GM18520 (cell line): ENCODE results near the gene FAM131B.

Source experiments
- ATAC-seq: cut with Tn5 transposase; IDR thresholded peaks from one replicate; pipeline ENCODE4 v1.9.1; 2021; ENCODE audit not compliant: unreplicated experiment

The FAM131B gene

DNA sequence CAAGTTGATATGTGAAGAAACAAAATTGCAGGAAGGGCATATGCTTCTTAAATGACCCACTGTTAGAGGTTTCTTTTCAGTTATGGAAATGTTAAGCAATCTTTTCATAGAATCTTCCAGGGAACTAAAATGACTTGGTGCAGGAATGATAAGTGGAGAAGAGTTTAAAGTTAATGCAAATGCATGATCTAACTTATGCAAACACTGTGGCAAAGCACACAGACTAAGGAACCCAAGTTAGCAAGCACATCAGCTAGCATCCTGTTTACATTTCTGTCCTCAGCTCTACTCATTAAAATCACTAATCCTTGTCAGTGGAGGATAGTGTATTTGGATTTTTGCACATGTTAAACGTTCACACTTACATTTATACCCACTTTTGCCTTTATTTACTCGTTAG lies 37.3 kb downstream of the FAM131B start:
- peak; percentile 84 for ATAC-seq

DNA sequence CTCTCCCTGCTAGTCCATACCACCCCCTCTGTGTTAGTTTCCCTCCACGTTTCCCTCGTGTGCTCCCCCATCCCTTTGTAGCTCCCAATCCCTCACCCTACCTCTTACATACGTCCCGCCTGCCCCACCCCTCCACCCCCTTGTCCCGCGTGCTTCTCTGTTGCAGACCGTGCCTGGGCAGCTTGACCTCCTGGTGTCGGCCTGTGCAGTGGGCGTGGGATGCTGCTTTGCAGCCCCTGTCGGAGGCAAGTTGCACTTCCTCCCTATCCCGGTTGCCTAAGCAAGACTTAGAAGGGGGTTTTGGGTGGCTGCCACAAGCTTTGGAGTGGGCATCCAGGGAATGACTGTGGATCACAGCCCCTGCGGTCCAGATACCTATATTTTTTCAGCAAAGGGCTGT lies 38.9 kb downstream of the FAM131B start:
- ATAC-seq, result no peak

DNA sequence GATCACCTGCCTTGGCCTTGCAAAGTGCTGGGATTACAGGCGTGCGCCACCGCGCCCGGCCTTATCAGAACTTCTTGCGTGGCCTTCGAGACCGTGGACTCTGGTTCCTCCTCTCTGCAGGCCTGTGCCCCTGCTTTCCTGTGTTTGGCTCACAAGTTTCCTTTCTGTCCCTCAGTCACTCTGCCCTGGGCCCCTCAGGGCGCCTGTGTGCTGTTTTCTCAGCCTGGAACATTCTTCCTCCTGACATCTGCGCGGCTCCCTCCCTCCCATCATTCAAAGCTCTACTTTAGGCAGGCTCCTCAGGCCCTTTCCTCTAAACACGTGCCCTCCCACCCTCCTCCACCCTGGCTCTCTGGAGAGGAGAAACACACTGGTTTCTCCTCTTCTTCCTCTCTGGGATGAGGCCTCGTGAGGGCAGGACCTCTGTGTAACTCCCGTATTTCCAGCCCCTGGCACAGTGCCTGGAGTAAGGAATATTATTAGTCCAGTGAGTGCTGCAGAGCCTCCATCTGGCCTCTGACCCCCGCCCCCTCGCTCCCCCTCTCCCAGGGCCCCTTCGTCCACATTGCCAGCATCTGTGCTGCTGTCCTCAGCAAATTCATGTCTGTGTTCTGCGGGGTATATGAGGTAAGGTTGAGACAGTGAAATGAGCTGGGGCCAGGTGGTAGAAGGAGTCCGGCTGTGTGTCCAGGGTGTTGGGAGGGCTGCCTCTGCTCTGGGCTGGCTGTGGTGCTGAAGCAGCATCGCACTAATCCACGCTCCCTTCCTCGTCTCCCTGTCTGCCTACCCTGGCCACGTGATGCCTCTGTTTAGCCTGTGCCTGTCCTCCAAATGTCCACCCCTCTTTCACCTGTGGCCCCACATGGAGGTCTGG lies 39.5 kb downstream of the FAM131B start:
- no peak for ATAC-seq

DNA sequence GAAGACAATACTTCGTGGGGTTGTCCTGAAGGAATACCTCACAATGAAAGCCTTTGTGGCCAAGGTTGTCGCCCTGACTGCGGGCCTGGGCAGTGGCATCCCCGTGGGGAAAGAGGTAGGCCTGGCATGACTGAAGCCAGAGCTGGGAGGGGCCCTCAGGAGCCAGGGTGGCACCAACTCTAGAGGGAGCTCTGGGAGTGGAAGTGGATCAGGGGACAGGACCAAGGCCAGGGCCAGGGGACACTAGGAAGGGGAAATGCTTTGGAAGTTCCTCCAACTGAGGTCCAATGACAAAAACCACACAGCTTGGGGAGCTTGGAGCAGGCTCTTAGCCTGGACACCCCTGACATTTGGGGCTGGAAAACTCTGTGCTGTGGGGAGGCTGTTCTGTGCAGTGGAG lies 40.8 kb downstream of the FAM131B start:
- no peak for ATAC-seq

DNA sequence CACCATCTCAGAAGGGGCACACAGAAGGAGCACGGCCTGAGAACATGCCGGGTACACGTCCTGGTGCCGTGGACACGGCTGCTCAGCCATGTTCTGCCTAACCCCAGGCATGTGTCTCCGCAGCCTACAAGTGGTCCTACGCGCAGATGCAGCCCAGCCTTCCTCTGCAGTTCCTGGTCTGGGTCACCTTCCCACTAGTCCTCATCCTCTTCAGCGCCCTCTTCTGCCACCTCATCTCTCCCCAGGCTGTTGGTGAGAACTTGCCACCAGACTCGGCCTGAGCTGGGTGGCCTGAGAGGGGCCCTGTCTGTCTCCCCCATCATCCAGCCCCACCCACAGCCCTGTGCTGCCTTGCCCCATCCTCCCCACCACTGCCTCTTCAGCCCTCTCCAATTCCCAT lies 41.3 kb downstream of the FAM131B start:
- no peak for ATAC-seq

DNA sequence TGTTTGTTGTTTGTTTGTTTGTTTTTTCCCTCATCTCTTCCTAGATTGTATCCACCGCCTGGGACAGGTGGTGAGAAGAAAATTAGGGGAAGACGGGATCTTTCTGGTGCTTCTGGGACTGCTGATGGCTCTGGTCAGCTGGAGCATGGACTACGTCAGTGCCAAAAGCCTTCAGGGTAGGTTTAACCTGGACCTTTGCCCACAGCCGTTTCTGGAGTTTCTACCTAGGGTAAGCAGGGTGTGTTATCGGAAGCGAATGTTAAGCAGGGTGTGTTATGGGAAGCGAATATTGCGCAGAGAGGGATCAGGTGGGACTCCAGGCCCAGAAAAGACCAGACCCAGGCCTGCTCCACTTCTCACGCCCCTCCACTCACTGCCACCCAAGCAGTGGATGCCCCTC lies 41.9 kb downstream of the FAM131B start:
- no peak for ATAC-seq

DNA sequence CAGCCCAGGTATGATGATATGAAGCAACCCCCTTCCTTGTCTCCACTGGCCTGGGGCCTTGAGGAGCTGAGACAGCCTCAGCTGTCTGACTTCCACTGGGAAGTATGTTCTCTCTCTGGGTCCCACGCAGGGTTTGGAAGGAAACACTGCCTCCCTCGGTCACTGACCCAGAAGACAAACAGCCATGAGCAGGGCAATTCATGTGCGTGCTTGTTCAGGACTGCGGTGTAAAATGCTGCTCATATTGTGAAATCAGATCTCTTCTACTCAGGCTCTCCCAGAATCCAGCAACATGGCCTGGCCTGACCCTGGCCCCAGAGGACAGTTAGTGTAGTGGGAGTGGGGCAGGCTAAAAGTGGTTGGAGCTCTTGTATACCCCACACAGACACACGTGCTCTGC lies 43.9 kb downstream of the FAM131B start:
- ATAC-seq, result no peak

DNA sequence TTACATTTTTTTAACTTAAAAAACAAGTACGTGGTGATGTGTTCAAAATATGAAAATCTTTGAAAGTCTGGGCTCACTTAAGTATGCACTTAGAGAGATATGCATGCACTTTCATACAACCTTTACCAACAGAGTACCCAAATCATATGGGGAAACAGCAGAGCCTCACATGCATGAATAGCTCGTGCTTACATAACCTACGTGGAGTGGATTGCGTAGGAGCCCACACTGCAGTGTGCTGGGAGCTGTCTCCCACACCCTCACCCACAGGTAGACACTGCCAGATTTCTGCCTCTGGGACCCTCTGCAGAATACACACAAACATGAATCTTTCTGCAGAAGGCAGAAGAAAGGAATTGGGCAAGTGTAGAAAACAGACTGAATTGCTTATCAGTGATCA lies 46.0 kb downstream of the FAM131B start:
- ATAC-seq, result no peak

DNA sequence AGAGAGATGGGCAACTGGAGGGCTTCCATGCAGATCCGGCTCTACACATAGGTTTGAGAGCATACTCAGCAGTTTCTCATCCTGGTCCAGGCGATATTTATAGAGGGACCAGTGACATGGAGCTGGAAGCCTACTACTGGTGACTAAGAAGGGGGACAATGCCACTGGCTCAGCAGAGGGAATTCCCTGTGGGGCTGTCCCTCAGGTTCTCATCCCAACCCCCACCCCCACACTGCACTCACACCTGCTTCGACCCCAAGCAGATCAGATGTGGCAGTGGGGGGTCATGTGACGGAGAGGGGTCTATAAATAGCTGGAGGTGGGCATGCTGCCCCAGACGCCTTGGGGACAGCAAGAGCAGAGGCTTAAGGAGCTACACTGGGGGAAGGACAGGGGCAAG lies 46.7 kb downstream of the FAM131B start, which contains the start of gene CLCN1:
TSS of gene CLCN1 (plus strand) at position 336 of the 400 bp plus-strand sequence. CDS start 102 bp downstream, outside the sequence.
- ATAC-seq, result no peak

DNA sequence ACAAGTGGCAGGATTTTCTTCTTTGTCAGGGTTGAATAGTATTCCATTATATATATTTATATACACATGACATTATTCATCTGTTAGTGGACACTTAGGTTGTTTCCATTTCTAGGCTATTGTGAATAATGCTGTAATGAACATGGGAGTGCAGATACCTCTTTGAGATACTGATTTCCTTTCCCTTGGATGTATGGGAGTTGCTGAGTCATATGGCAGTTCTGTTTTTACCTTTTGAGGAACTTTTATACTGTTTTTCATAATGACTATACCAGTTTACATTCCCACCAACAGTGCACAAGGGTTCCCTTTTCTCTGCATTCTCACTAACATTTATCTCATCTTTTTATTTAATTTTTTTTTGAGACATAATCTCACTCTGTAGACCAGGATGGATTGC lies 48.4 kb downstream of the FAM131B start:
- ATAC-seq, result no peak

DNA sequence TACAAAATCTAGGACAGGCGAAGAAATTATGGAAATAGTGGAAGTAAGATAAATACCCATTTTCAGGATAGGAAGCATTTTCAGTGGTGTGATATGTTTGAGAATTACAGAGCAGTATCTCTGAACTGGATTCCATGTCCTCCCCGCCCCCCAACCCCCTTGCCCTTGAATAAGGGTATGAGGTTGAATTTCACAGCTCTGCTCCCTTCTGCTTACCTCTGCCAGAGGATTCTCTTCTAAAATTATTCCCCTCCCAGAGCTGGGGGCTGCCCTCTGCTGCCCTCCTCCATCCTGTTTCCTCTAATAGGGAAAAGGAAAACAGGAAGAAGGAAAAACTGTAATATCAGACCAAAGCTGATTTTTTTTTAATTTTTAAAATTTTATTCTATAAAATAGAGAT lies 53.9 kb downstream of the FAM131B start:
- no peak for ATAC-seq

DNA sequence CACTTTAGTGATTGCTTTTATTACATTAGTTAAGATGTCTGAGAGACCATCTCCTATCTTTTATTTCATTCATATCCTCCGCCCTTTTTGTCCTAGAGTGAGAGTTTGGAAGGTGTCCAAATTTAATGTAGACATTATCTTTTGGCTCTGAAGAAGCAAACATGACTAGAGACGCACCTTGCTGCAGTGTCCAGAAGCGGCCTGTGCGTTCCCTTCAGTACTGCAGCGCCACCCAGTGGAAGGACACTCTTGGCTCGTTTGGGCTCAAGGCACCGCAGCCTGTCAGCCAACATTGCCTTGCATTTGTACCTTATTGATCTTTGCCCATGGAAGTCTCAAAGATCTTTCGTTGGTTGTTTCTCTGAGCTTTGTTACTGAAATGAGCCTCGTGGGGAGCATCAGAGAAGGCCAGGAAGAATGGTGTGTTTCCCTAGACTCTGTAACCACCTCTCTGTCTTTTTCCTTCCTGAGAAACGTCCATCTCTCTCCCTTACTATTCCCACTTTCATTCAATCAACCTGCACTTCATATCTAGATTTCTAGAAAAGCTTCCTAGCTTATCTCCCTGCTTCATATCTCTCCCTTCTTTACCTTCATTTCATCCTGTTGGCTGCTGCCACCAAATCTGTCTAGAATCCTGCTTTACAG lies 57.0 kb downstream of the FAM131B start:
- ATAC-seq, result no peak

DNA sequence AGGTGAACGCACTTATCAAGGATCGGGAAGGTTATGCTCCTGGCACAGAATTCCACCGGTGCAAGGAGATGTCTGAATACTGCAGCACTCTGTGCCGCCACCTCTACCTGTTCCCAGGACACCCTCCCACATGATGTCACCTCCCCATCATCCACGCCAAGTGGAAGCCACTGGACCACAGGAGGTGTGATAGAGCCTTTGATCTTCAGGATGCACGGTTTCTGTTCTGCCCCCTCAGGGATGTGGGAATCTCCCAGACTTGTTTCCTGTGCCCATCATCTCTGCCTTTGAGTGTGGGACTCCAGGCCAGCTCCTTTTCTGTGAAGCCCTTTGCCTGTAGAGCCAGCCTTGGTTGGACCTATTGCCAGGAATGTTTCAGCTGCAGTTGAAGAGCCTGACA lies 57.6 kb downstream of the FAM131B start:
- ATAC-seq, result no peak

DNA sequence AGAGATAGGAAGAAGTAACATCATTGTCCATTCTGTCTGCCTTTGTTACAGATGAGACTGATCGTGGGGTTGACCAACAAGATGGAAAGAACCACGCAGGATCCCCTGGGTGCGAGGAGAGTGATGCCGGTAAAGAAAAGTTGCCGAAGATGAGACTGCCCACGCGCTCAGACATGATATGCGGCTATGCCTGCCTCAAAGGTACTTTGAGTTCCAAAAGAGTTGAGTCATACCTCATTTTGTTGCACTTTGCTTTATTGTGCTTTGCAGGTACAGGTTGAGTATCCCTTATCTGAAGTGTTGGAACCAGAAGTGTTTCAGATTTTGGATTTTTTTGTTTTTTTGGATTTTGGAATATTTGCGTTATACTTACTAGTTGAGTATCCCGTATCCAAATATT lies 58.8 kb downstream of the FAM131B start:
- no peak for ATAC-seq
